ENCODE data around the gene NCBP2L. TPM values are rescaled to one million over a fixed set of nuclear protein-coding genes. Genes with fewer than 3 reads are reported as not detected.

NCBP2L gene
- not detected for total RNA-seq (ENCODE audit: unreplicated experiment)
- long read RNA-seq = 0 reads

DNA sequence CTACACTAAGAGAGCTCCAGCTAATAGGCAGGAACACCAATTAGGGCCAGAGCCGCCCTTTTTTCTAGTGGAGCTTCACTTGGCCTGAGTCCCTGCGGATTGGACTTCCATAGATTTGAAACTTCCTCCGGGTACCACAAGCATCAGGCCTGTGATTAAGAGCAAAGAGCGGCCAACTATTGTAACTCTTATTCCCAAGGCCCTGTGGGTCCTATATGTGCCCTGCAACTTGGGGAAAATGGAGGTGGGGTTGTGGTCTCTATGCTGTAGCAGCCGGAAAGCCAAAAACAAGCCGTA, at the start of gene NCBP2L:
Gene NCBP2L, plus strand, starts transcription at position 198 of the 297 bp plus-strand sequence. CDS start 16,488 bp downstream, outside the sequence.
- no peak for DNase-seq (ENCODE audit: low spot score)
- TF ChIP-seq, protein P1, sequence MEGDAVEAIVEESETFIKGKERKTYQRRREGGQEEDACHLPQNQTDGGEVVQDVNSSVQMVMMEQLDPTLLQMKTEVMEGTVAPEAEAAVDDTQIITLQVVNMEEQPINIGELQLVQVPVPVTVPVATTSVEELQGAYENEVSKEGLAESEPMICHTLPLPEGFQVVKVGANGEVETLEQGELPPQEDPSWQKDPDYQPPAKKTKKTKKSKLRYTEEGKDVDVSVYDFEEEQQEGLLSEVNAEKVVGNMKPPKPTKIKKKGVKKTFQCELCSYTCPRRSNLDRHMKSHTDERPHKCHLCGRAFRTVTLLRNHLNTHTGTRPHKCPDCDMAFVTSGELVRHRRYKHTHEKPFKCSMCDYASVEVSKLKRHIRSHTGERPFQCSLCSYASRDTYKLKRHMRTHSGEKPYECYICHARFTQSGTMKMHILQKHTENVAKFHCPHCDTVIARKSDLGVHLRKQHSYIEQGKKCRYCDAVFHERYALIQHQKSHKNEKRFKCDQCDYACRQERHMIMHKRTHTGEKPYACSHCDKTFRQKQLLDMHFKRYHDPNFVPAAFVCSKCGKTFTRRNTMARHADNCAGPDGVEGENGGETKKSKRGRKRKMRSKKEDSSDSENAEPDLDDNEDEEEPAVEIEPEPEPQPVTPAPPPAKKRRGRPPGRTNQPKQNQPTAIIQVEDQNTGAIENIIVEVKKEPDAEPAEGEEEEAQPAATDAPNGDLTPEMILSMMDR (IDR thresholded peaks at IDR 0.05; ENCODE audit: unreplicated experiment) = no peak
- Mint-ChIP-seq H3K27ac (ENCODE audit: unreplicated experiment) (no peak within 1 kb of the TSS), H3K4me1 (ENCODE audit: unreplicated experiment) (peaks cover 6% of the 10 kb centered on the region), H3K27me3 (ENCODE audit: unreplicated experiment) (peaks cover 1% of the 10 kb centered on the region), H3K36me3 (ENCODE audit: low read depth, unreplicated experiment) (no peaks in the 10 kb centered on the region), H3K4me3 (ENCODE audit: unreplicated experiment) (peak within 1 kb of the TSS; percentile 85), H3K9me3 (ENCODE audit: unreplicated experiment) (no peaks in the 10 kb centered on the region)

DNA sequence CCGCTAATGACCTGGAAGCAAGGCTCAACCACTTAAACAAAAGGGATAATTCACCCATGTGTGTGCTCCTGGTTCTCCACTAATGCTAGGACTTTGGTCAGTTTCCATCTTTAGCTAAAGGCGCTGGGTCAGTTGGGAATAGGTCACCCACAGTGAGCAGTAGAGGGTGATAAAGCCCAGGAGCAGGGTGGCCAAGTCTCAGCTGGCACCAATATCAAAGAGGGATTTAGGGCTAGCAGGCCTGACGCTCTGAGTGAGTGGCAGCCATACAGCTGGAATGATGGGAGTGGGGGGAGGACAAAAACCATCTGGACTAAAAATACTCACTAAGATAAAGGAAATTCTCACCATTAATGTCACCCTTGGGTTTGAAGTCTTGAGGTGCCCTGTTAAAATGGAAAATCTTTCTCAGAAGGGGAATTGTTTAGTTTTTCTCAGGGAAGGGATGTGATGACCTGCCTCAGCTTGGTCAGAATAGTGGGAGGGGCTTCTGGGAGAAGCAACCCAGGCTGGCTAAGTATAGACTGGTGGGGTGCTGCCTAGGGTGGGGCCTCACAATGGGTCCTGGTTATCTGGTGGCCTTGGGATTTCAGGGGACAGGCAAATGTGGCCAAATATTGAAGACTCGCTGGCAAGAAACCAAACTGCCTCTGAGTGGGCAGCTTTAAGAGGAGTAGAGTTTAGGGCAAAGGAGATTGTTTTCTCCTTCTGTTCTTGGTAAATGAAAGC, 49.0 kb upstream of the NCBP2L start:
- H3K27ac Mint-ChIP-seq (ENCODE audit: unreplicated experiment) = no peak overlapping the region
- no peaks in the 10 kb centered on the region for H3K27me3 Mint-ChIP-seq (ENCODE audit: unreplicated experiment)
- no peaks in the 10 kb centered on the region for H3K36me3 Mint-ChIP-seq (ENCODE audit: low read depth, unreplicated experiment)
- peaks cover 6% of the 10 kb centered on the region for H3K4me1 Mint-ChIP-seq (ENCODE audit: unreplicated experiment)
- DNase-seq (ENCODE audit: low spot score) = no peak
- H3K9me3 Mint-ChIP-seq (ENCODE audit: unreplicated experiment) = no peaks in the 10 kb centered on the region
- H3K4me3 Mint-ChIP-seq (ENCODE audit: unreplicated experiment) = no peak overlapping the region
- TF ChIP-seq, protein P1 (IDR thresholded peaks at IDR 0.05; ENCODE audit: unreplicated experiment) = no peak

DNA sequence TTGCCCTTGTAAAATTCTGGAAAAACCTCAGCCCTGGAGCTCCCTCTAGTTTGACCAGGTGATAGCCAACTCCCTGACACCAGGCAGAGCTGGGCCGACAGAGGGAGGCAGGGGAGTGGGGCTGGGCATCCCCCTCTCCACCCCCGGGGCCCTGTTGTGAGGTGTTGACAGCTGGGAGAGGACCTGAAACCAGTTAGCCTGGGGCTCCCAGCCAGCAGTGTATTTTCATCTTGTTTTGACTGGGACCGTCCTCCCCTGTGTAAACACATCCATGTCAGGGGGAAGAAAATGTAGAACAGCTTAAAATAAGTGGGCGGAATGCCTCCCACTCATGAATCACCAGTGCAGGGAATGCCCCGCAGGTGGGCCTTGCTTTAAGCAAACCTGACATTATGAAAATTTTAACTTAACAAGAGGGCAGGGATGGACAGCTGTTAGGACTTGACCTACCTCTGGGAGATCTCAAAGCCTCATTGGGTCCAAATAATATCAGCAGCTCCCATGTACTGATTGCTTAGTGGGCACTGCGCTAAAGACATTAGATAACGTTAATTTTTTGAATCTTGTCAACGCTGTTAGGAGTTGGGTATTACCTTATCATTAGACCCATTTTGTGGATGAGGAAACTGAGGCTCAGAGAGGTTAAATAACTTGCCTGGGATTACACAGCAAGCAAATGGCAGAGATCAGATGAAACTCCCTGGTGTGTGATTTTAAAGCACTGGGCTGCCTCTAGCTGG, 47.8 kb upstream of the NCBP2L start:
- Mint-ChIP-seq H3K9me3 (ENCODE audit: unreplicated experiment) (no peaks in the 10 kb centered on the region), H3K36me3 (ENCODE audit: low read depth, unreplicated experiment) (no peaks in the 10 kb centered on the region), H3K27me3 (ENCODE audit: unreplicated experiment) (no peaks in the 10 kb centered on the region), H3K4me1 (ENCODE audit: unreplicated experiment) (peaks cover 6% of the 10 kb centered on the region), H3K27ac (ENCODE audit: unreplicated experiment) (no peak overlapping the region), H3K4me3 (ENCODE audit: unreplicated experiment) (no peak overlapping the region)
- TF ChIP-seq, protein P1 (IDR thresholded peaks at IDR 0.05; ENCODE audit: unreplicated experiment) = no peak
- DNase-seq (ENCODE audit: low spot score) = no peak

DNA sequence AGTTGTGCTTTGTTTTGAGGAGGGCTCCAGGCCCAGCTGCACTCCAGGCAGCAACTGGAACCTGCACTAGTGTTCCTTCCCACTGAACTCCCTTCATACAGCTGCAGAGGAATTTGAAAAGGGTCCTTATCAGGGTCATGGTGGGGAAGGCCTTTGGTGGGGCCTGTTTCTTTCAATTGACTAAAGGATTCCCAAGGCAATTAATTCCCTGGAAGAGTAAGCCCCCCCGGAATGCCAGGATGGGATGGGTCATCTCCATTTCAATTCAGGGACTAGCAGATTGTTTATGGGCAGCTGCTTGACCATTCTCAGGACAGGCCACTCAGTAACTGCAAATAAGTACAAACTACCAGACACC, 47.3 kb upstream of the NCBP2L start:
- TF ChIP-seq, protein P1 (IDR thresholded peaks at IDR 0.05; ENCODE audit: unreplicated experiment) = no peak
- H3K4me3 Mint-ChIP-seq (ENCODE audit: unreplicated experiment) = no peak overlapping the region
- no peak for DNase-seq (ENCODE audit: low spot score)
- H3K9me3 Mint-ChIP-seq (ENCODE audit: unreplicated experiment) = no peaks in the 10 kb centered on the region
- no peaks in the 10 kb centered on the region for H3K27me3 Mint-ChIP-seq (ENCODE audit: unreplicated experiment)
- H3K4me1 Mint-ChIP-seq (ENCODE audit: unreplicated experiment) = peaks cover 6% of the 10 kb centered on the region
- no peak overlapping the region for H3K27ac Mint-ChIP-seq (ENCODE audit: unreplicated experiment)
- no peaks in the 10 kb centered on the region for H3K36me3 Mint-ChIP-seq (ENCODE audit: low read depth, unreplicated experiment)
